SU-DHL-6 (cell line): ENCODE results near the gene OTUD5.

Experiments used
- H2AFZ ChIP-seq: fragments of 200-600 bp; sonication (generic); 2 replicates; pipeline ENCODE4 v1.6.1; 2014; ENCODE audit warnings: low read depth, mild to moderate bottlenecking, moderate library complexity, mixed read lengths, antibody characterized with exemption, low read length; ENCODE audit not compliant: severe bottlenecking
- H3F3A ChIP-seq: fragments of 200-600 bp; shearing (Covaris generic); 2 replicates; pipeline ENCODE4 v1.6.0; 2016; ENCODE audit warnings: antibody characterized with exemption, mild to moderate bottlenecking; ENCODE audit not compliant: insufficient read depth
- H3K27ac ChIP-seq: fragments of 200-600 bp; sonication (generic); 2 replicates; pipeline ENCODE4 v1.5.1; 2016; ENCODE audit warnings: low read depth, mild to moderate bottlenecking, low read length, moderate library complexity, mixed read lengths
- H3K27me3 ChIP-seq: fragments of 200-600 bp; sonication (generic), shearing (Covaris generic); 2 replicates; pipeline ENCODE4 v1.6.0; 2014; ENCODE audit warnings: mild to moderate bottlenecking, low read length
- H3K36me3 ChIP-seq: fragments of 200-600 bp; sonication (generic); 2 replicates; pipeline ENCODE4 v1.6.1; 2014; ENCODE audit warnings: mild to moderate bottlenecking, low read length, mixed read lengths
- H3K4me2 ChIP-seq: fragments of 300-600, 200-600 bp; shearing (Covaris generic), sonication (generic); 2 replicates; pipeline ENCODE4 v1.6.0; 2014; ENCODE audit warnings: low read length, low read depth, mild to moderate bottlenecking; ENCODE audit not compliant: poor library complexity, severe bottlenecking
- H3K4me3 ChIP-seq: fragments of 200-600 bp; sonication (generic); 2 replicates; pipeline ENCODE4 v1.5.1; 2014; ENCODE audit warnings: antibody characterized with exemption, low read length, mild to moderate bottlenecking, mixed read lengths; ENCODE audit not compliant: insufficient read depth, poor library complexity, severe bottlenecking
- H3K79me2 ChIP-seq: fragments of 200-600 bp; sonication (generic); 2 replicates; pipeline ENCODE4 v1.6.1; 2014; ENCODE audit warnings: mild to moderate bottlenecking, low read length, moderate library complexity; ENCODE audit not compliant: insufficient read depth
- H3K9ac ChIP-seq: fragments of 200-600 bp; sonication (generic); 2 replicates; pipeline ENCODE4 v1.7.0; 2014; ENCODE audit warnings: mild to moderate bottlenecking, low read length
- H3K9me2 ChIP-seq: fragments of 200-600 bp; sonication (generic); replicated peaks from 2 replicates; pipeline ENCODE4 v1.6.1; 2014; ENCODE audit warnings: low read length; ENCODE audit not compliant: insufficient read depth
- H3K9me3 ChIP-seq: fragments of 200-600 bp; sonication (generic); 2 replicates; pipeline ENCODE4 v1.6.1; 2014; ENCODE audit warnings: low read length, mixed read lengths; ENCODE audit not compliant: insufficient read depth
- H4K20me1 ChIP-seq: fragments of 200-600 bp; sonication (generic); 2 replicates; pipeline ENCODE4 v1.6.1; 2014; ENCODE audit warnings: low read depth, mild to moderate bottlenecking, antibody characterized with exemption, low read length, moderate library complexity, mixed read lengths
- CTCF ChIP-seq: fragments of 200-600 bp; sonication (generic); IDR thresholded peaks from one replicate; pipeline ENCODE4 v1.5.1; 2017; ENCODE audit warnings: antibody characterized with exemption, mild to moderate bottlenecking, low read length, moderate library complexity; ENCODE audit not compliant: insufficient read depth, poor library complexity, severe bottlenecking
- EZH2phosphoT487 ChIP-seq: fragments of 200-600 bp; sonication (generic), shearing (Covaris generic); conservative IDR thresholded peaks from 2 replicates; pipeline ENCODE4 v1.6.1; 2018; ENCODE audit warnings: mild to moderate bottlenecking, antibody characterized with exemption, low read length, moderate library complexity, mixed read lengths

The OTUD5 gene

GRCh38 chrX:48927736-48928382, 29.5 kb downstream of the OTUD5 start:
- TF ChIP-seq CTCF (no peak), EZH2phosphoT487 (no peak)
- Histone ChIP-seq H3K36me3 (no peaks in the 10 kb centered on the region), H3K27me3 (no peaks in the 10 kb centered on the region), H3F3A (no peaks in the 10 kb centered on the region), H3K4me2 (no peak overlapping the region), H3K79me2 (no peaks in the 10 kb centered on the region), H3K9me2 (no peaks in the 10 kb centered on the region), H2AFZ (no peak overlapping the region), H3K9ac (no peak overlapping the region), H3K9me3 (no peaks in the 10 kb centered on the region), H3K4me3 (no peak overlapping the region), H3K27ac (no peak overlapping the region), H4K20me1 (no peaks in the 10 kb centered on the region)

- Histone ChIP-seq H3K36me3 (no peaks in the 10 kb centered on the region), H4K20me1 (no peaks in the 10 kb centered on the region), H3K79me2 (no peaks in the 10 kb centered on the region), H3K4me2 (no peak overlapping the region), H2AFZ (no peak overlapping the region), H3K27me3 (no peaks in the 10 kb centered on the region), H3K9me3 (no peaks in the 10 kb centered on the region), H3F3A (no peaks in the 10 kb centered on the region), H3K9ac (no peak overlapping the region), H3K27ac (no peak overlapping the region), H3K9me2 (no peaks in the 10 kb centered on the region), H3K4me3 (no peak overlapping the region)
- TF ChIP-seq EZH2phosphoT487: no peak
Observed at GRCh38 chrX:48927123-48927522, 30.3 kb downstream of the OTUD5 start.

- H2AFZ ChIP-seq: no peak overlapping the region
- no peaks in the 10 kb centered on the region for H3K36me3 ChIP-seq
- H3K79me2 ChIP-seq: no peaks in the 10 kb centered on the region
- no peaks in the 10 kb centered on the region for H3K27me3 ChIP-seq
- H3K9me3 ChIP-seq: no peaks in the 10 kb centered on the region
- no peak overlapping the region for H3K4me3 ChIP-seq
- H3K4me2 ChIP-seq: no peak overlapping the region
- peaks cover 14% of the 10 kb centered on the region for H3F3A ChIP-seq
- H3K9ac ChIP-seq: no peak overlapping the region
- no peaks in the 10 kb centered on the region for H4K20me1 ChIP-seq
- H3K9me2 ChIP-seq: no peaks in the 10 kb centered on the region
- no peak overlapping the region for H3K27ac ChIP-seq
- TF ChIP-seq CTCF: no peak
- no peak for TF ChIP-seq EZH2phosphoT487
Observed at GRCh38 chrX:48924270-48924669, 33.1 kb downstream of the OTUD5 start.

GRCh38 chrX:48923771-48924170, 33.6 kb downstream of the OTUD5 start:
- no peaks in the 10 kb centered on the region for H3K79me2 ChIP-seq
- no peak overlapping the region for H3K4me2 ChIP-seq
- H2AFZ ChIP-seq: no peak overlapping the region
- peaks cover 17% of the 10 kb centered on the region for H3F3A ChIP-seq
- no peaks in the 10 kb centered on the region for H3K9me2 ChIP-seq
- H3K9me3 ChIP-seq: no peaks in the 10 kb centered on the region
- no peaks in the 10 kb centered on the region for H3K36me3 ChIP-seq
- H3K9ac ChIP-seq: no peak overlapping the region
- TF ChIP-seq CTCF (no peak), EZH2phosphoT487 (no peak)
- no peak overlapping the region for H3K27ac ChIP-seq
- no peaks in the 10 kb centered on the region for H4K20me1 ChIP-seq
- no peak overlapping the region for H3K4me3 ChIP-seq
- H3K27me3 ChIP-seq: no peaks in the 10 kb centered on the region
